HG03045 (cell line): ENCODE measurements around the gene SLC16A1.
"Not testable (repeated sequence)": the region's sequence is repeated elsewhere in the genome, so short reads cannot be mapped to it uniquely, and the experiment has no call there.

Experiments used
- ATAC-seq: cut with Tn5 transposase; IDR thresholded peaks from one replicate; pipeline ENCODE4 v1.9.1; 2021; ENCODE audit warnings: mild to moderate bottlenecking, moderate library complexity; ENCODE audit not compliant: unreplicated experiment

Gene SLC16A1

GRCh38 chr1:112971006-112971405, 15.0 kb upstream of the SLC16A1 start:
- no peak for ATAC-seq

DNA sequence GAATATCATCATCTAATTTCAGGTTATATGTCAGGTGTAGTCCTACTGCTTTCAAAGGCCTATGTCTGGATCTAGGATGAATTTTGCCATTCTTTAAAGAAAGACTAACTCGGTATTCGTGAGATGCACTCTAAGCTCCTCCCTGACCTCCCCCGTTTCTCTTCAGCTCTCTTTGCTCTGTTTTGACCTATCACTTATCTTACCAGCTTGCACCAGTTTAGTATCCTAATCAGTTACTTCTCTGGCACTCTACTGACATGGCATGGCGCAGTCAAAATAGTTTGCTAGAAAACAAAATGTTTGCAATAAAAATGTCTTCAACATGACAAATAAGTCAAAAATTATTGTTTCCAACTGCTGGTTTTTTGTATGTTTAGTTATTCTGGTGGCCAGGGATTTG, 8.4 kb upstream of the SLC16A1 start:
- no peak for ATAC-seq

DNA sequence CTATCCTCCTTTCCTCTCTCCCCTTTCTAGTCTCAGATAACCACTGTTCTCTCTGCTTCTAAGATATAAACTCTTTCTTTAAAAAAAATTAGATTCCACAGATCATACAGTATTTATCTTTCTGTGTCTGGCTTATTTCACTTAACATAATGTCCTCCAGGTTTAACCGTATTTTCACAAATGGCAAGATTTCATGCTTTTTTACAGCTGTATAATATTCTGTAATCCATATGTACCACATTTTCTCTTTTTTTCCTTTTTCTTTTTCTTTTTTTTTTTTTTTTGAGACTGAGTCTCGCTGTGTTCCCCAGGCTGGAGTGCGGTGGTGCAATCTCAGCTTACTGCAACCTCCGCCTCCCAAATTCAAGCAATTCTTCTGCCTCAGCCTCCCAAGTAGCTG, 5.1 kb upstream of the SLC16A1 start:
- ATAC-seq = no peak

GRCh38 chr1:112960384-112960783, 4.4 kb upstream of the SLC16A1 start:
- ATAC-seq = no peak

GRCh38 chr1:112958236-112958635, 2.2 kb upstream of the SLC16A1 start:
- not testable (repeated sequence) for ATAC-seq

DNA sequence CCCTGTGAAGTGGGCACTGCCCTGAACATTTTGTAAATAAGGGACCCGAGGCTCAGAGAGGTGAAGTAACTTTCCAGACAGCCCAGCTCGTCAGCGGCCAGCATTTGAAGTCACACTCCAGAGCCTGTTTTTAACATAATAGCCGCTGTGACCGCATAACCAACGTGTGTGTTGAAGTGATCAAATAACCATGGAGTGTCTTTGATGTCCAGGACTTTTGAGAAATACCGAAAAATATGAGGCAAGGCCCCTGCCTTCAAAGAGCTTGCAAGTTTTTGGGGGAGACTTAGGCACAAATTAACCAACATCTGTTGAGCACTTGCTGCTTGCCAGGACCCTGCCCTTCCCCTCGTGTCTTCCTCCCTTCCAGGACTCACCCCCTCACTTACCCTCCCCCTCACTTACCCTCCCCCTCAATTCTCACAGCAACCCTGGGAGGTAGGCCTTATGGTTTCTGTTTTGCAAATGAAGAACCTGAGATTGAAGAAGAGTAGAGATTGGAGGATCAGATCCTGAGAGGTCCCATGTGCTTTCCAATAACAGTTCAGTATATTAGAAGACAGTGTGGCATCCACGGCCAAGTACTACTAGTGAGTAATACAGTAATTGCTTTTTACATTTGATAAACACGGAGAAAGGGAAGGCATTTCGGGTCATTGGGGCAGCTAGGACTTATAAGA, 1.3 kb upstream of the SLC16A1 start:
- peak; percentile 41 for ATAC-seq

DNA sequence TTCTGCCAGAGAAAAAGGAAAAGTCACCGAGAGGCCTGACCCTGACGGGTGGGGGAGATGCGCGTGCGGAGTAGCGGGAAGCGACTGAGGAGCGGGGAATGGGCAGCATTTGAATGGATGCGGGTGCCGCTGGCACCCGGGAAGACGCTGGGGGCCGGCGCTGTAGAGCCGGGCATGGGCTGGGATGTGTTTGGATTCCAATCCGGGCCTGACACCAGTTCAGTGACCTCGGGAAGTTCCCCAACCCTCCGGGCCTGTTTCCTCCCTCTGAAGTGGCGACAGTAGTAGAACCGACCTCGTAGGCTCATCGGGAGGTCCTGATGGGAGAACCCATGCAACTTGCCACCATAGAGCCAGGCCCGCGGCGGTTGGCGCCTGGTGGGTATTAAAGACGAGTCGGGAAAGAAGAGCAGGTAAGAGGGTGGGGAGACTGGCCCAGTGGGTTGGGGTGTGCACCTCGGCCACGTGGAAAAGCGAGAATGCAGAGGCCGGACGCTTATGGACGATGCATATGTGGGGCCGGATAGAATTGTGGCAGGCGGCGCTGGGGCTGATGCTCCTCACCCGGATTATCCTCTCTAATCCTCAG, 642 bp upstream of the SLC16A1 start:
- ATAC-seq = peak; percentile 17

DNA sequence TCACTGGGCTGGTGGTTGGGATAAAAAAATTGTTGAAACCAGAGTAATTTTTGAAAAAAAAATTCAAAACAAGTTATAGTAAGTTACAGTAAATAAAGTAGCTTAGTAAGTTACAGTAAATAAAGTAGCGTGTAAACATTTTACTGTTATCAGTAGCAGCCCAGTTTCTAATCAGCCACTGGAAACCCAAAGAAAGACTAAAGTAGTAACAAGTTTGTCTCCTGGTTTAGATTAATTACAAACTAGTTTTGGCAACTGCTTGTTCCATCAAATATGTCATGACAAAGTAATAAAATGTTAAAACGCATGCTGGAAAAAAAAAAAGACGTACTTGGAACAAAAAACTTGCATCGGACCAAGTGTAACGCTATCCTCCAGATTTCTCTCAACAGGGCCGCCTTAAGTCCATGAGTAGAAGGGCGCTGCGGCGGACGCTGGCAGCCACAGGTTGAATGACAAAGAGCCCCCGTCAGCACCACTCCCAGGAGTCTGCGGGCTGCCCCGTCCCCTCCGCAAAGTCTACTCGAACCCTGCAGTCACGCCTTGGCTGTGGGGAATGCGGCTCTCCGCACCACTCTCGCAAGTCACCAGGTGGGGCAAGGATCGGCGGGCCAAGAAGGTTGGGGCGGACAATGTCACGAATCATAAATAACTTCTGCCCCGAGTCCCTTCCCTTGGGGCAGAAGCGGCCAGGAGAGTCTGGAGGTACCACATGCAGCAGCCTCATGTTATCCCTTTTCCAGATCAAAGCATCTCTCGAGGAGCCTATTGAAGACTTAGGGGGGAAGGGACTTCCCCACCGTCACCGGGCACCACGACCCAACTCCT, 837 bp downstream of the SLC16A1 start:
- peak; percentile 13 for ATAC-seq

DNA sequence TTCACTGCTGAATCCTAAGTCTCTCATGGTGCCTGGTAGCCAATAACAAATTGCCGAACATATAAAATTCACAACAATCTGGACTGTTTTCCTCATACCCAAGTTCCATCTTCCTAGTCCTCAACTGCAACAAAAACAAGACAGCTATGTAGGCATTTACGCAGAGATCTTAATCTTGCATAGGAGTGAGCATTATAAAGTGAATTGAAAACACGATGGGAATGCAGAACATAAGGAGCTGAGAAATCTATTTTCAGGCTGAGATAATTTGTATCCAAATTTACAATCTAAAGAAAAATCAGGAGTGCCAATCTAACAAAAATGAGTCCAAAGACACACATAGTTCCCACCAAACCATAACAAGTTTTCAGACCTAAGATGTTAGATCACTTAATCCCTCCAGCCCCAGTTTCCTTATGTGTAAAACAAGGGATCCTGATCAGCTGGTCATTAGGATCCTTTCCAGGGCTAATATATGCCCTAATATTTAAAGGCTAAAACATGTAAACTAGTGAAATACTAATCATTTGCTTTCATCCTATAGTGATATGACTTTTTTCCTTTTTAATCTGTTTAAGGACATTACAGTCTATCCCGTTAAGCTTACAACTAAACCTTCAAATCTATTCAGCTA, 1.9 kb downstream of the SLC16A1 start:
- no peak for ATAC-seq

DNA sequence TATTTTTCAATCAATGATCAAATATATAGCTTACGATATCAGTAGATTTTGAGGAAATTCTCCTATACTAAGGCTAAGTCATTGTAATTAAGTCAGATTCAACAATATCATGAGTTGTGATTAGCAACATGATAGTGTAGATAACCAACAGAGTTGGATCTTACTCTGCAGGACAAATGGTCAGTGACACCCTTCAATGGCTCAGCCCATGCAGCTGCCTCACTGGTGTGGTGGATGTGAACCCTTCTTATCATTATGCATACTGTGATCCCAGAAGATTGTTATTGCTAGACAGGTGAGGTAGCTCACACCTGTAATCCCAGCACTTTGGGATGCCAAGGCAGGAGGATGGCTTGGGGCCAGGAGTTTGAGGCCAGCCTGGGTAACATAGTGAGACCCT, 5.6 kb downstream of the SLC16A1 start:
- no peak for ATAC-seq

GRCh38 chr1:112946683-112947082, 9.3 kb downstream of the SLC16A1 start:
- ATAC-seq = no peak

DNA sequence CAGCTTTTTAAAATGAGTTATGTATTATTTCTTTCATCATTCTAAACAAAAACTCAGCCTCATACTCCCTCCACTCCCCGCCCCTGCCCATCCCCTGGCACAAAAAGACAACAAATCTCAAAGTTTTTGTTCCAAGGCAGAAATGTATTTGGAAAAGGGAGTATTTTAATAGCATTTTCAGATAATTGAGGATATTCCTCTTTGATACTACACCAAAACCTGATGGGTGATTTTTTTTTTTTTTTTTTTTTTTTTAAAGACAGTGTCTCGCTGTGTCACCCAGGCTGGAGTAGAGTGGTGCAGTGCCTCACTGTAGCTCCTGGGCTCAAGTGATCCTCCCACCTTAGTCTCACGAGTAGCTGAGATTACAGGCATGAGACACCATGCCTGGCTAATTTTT, 16.2 kb downstream of the SLC16A1 start:
- ATAC-seq = no peak

- no peak for ATAC-seq
These were observed 17.8 kb downstream of the SLC16A1 start for GRCh38 chr1:112938210-112938609.

GRCh38 chr1:112937495-112937894, 18.5 kb downstream of the SLC16A1 start:
- no peak for ATAC-seq

DNA sequence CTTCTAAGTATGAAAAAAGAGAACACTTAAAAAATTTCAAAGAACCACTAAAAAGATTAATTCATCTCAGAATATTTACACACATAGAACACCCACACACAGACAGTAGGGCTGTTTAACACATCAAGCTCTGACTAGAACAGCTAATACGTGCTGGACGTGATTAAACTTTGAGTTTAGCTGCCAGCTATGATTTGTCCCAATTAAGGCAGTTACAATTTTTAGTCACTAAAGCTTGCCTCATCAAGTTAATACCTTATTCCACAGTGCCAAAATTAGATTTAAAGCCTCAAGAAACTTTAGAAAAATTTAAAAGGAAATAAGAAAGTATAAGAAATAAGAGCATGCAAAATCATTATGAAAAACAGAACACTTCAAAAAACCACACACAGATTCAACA, 18.9 kb downstream of the SLC16A1 start:
- no peak for ATAC-seq

DNA sequence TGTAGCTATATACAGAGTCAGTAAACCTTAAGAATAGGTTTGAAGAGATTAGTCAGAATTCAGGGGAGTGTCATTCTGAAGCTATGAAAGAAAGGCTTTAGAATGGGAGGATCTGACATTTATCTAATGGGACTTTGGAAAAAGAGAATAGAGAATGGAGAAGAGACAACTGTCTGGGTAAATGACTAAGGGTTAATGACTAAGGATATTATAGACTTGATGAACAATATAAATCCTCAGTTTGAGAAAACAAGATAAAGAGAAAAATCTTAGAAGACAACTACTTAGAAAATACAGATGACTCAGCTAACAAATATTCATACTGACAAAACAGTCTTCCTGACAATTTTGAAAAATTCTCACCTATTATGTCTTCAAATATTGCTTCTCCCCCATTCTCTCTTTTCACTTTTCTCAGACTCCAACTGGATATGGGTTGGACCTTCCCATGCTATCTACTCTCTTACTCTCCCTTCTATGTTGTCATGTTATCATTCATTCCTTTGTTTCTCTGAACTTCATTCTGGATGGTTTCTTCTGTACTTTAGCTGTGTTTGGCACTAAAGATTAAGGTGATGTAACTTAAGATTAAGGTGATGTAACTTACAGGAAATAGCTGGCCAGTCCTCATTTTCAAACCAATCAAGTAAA, 20.4 kb downstream of the SLC16A1 start:
- no peak for ATAC-seq

DNA sequence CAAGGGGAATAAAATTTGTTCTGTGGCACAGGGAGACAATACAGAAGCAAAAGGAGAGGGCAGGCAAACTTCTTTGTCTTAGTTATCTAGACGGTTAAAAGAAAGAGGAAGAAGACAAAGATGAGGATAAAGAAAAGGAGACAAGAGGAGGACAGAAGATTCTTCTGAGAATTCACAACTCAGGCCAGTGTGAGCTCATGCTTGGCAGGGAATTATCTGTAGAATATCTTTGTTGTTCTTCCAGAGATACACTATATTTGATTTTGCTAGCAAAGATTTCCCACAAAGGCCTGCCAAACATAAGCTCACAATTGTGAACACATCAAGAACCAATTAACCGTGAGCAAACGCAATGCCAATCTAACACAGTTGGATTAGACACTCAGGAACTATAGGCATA, 21.4 kb downstream of the SLC16A1 start:
- no peak for ATAC-seq

DNA sequence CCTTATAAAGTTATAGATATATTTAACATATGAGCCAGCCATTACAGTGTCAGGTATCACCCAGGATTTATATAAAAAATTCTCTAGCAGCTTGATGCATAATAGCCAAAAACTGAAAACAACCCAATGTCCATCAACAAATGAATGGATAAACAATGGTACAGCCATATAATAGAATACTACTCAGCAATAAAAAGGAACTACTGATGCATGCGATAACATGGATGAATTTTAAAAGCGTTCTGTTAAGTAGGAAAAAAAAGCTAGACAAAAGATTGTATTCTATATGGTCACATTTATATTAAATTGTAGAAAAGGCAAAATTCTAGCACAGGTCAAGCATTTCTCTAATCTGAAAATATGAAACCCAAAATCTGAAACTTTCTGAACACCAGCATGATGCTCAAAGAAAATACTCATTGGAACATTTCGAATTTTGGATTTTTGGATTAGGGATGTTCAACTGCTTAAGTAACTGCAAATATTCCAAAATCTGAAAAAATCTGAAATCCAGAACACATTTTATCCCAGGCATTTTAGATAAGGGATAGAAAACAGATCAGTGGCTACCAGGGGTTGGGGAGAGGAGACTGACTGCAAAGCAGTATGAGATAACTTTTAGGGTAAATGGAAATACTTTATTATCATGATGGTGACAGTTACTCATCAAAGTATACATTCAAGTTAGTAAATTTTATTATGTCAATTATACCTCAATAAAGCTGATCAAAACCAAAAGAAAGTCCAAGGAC, 22.0 kb downstream of the SLC16A1 start:
- ATAC-seq = no peak

- no peak for ATAC-seq
These were observed 26.0 kb downstream of the SLC16A1 start for GRCh38 chr1:112929979-112930378.

GRCh38 chr1:112927462-112927990, 28.5 kb downstream of the SLC16A1 start:
- ATAC-seq = no peak
